Hepatocyte (in vitro differentiated cells): ENCODE data around the gene LEO1.

Experiments used
- EZH2 ChIP-seq: fragments of 200-600 bp; sonication (generic); IDR thresholded peaks from 2 replicates; pipeline ENCODE4 v1.6.1; 2016; ENCODE audit warnings: antibody characterized with exemption, mild to moderate bottlenecking, borderline replicate concordance
- TF ChIP-seq, protein P1 (sequence below): fragments of 200-600 bp; sonication (generic); IDR thresholded peaks from 2 replicates; pipeline ENCODE4 v1.5.1; 2016; ENCODE audit warnings: antibody characterized with exemption, mild to moderate bottlenecking; ENCODE audit not compliant: poor library complexity

DNA sequence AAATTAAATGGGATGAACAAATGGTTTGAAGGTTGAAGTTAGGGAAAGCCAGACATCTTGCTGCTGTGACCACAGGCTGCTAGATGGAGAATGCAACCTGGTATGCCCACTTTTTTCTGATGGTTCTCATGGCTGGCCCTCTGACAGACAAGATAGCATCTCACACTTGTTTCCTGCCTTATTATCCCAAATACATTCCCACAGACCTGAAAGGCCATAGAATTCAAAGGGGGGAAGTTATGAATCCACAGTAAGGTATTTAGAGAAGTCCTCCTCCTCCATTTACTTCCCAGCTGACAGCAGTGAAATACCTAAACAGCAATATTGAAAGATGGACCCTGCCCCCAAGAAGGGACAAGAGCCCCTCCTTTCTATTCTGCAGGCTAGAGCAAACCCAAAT lies 32.4 kb downstream of the LEO1 start:
- TF ChIP-seq, protein P1, sequence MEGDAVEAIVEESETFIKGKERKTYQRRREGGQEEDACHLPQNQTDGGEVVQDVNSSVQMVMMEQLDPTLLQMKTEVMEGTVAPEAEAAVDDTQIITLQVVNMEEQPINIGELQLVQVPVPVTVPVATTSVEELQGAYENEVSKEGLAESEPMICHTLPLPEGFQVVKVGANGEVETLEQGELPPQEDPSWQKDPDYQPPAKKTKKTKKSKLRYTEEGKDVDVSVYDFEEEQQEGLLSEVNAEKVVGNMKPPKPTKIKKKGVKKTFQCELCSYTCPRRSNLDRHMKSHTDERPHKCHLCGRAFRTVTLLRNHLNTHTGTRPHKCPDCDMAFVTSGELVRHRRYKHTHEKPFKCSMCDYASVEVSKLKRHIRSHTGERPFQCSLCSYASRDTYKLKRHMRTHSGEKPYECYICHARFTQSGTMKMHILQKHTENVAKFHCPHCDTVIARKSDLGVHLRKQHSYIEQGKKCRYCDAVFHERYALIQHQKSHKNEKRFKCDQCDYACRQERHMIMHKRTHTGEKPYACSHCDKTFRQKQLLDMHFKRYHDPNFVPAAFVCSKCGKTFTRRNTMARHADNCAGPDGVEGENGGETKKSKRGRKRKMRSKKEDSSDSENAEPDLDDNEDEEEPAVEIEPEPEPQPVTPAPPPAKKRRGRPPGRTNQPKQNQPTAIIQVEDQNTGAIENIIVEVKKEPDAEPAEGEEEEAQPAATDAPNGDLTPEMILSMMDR: no peak
- no peak for TF ChIP-seq EZH2
